HepG2 (cell line): ENCODE data around the gene USP5. TPM values are rescaled to one million over a fixed set of nuclear protein-coding genes. Genes with fewer than 3 reads are reported as not detected.

Experiments used
- BORCS8-MEF2B ChIP-seq: sonication (generic); formaldehyde crosslinking; IDR thresholded peaks from 2 replicates; pipeline ENCODE4 v1.8.0; 2022; ENCODE audit warnings: mild to moderate bottlenecking, missing genetic modification reagents
- ELK4 ChIP-seq: sonication (generic); formaldehyde crosslinking; IDR thresholded peaks from 2 replicates; pipeline ENCODE4 v1.9.0; 2021; ENCODE audit warnings: missing genetic modification reagents, borderline replicate concordance
- JDP2 ChIP-seq: sonication (generic); formaldehyde crosslinking; IDR thresholded peaks from 2 replicates; pipeline ENCODE4 v1.8.1; 2022; ENCODE audit warnings: missing genetic modification reagents, borderline replicate concordance
- RBAK ChIP-seq: sonication (generic); formaldehyde crosslinking; IDR thresholded peaks from 2 replicates; pipeline ENCODE4 v1.5.1; 2020; ENCODE audit warnings: mild to moderate bottlenecking, missing genetic modification reagents
- SCMH1 ChIP-seq: sonication (generic); formaldehyde crosslinking; IDR thresholded peaks from 2 replicates; pipeline ENCODE4 v1.9.0; 2021; ENCODE audit warnings: missing genetic modification reagents, mild to moderate bottlenecking, borderline replicate concordance
- SNRNP70 ChIP-seq: fragments of 200-400 bp; formaldehyde crosslinking; IDR thresholded peaks from 2 replicates; pipeline ENCODE4 v1.6.1; 2017; ENCODE audit warnings: mild to moderate bottlenecking, low read depth, low read length, moderate library complexity
- TAF15 ChIP-seq: fragments of 200-400 bp; formaldehyde crosslinking; IDR thresholded peaks from one replicate; pipeline ENCODE4 v1.6.1; 2018; ENCODE audit warnings: mild to moderate bottlenecking, low read depth, low read length; ENCODE audit not compliant: poor library complexity, severe bottlenecking
- ZFP36L2 ChIP-seq: sonication (generic); formaldehyde crosslinking; IDR thresholded peaks from 2 replicates; pipeline ENCODE4 v1.4.0; 2020; ENCODE audit warnings: missing genetic modification reagents
- ZHX2 ChIP-seq, 2 experiments: sonication (generic) in 1 of 2; formaldehyde crosslinking in 1 of 2; IDR thresholded peaks; 2 replicates each; pipeline versions ENCODE4 v1.6.1 to v1.9.0; 2014 to 2022; ENCODE audit warnings: antibody characterized with exemption in 1 of 2, borderline replicate concordance in 1 of 2, inconsistent platforms in 1 of 2, low read depth in 1 of 2, missing genetic modification reagents in 1 of 2
- ZKSCAN1 ChIP-seq: fragments of 150-350 bp; IDR thresholded peaks from 2 replicates; pipeline ENCODE4 v1.6.1; 2014; ENCODE audit warnings: low read length
- ZNF17 ChIP-seq: sonication (generic); formaldehyde crosslinking; IDR thresholded peaks from 2 replicates; pipeline ENCODE4 v1.5.0; 2020; ENCODE audit warnings: mild to moderate bottlenecking, missing genetic modification reagents
- ZNF646 ChIP-seq: sonication (generic); formaldehyde crosslinking; IDR thresholded peaks from 2 replicates; pipeline ENCODE4 v1.9.0; 2021; ENCODE audit warnings: mild to moderate bottlenecking, missing genetic modification reagents
- ZNF740 ChIP-seq: sonication (generic); formaldehyde crosslinking; IDR thresholded peaks from 2 replicates; pipeline ENCODE4 v1.4.0; 2020; ENCODE audit warnings: missing genetic modification reagents
- ZNF772 ChIP-seq: sonication (generic); formaldehyde crosslinking; IDR thresholded peaks from 2 replicates; pipeline ENCODE4 v1.5.0; 2020; ENCODE audit warnings: mild to moderate bottlenecking, missing genetic modification reagents
- ZSCAN22 ChIP-seq: sonication (generic); formaldehyde crosslinking; IDR thresholded peaks from 2 replicates; pipeline ENCODE4 v1.4.0; 2020; ENCODE audit warnings: mild to moderate bottlenecking, missing genetic modification reagents
- polyA plus RNA-seq, 8 experiments: library from polyadenylated mRNA; depleted of rRNA in 3 of 8; stranded (reverse) in 7 of 8; unstranded in 1 of 8; fragments of >200 nt; fragmentation: Illumina TruSeq in 4 of 8; extraction: Trizol in 4 of 8; gene quantifications; 2 replicates each; pipeline versions ENCODE4 v1.2.1 to v1.2.3, GENCODE V29; 2011 to 2016; ENCODE audit warnings: low read depth in 4 of 8, missing spikeins in 1 of 8, mixed read lengths in 1 of 8; ENCODE audit not compliant: insufficient read depth in 1 of 8
- total RNA-seq, 5 experiments: library from RNA; depleted of rRNA; stranded (reverse); fragments of >200 nt; fragmentation: Illumina TruSeq; extraction: Trizol; gene quantifications; 2 replicates each; pipeline ENCODE4 v1.2.3, GENCODE V29; 2016; ENCODE audit warnings: low read depth in 1 of 5

USP5 gene
- total and polyA plus RNA-seq, 2 of the 13 experiments (the other 11 are each of a cell fraction or from before 2014, with no cell fraction given), result 39.6 to 56.0 TPM

- no peak for TF ChIP-seq ELK4 (CRISPR knock-in tag)
- TF ChIP-seq BORCS8-MEF2B (CRISPR knock-in tag), result no peak
- no peak for TF ChIP-seq ZNF17 (CRISPR knock-in tag)
- TF ChIP-seq ZHX2 (IDR thresholded peaks at IDR 0.05; ENCODE audit: low read depth), result no peak
- TF ChIP-seq ZHX2 (CRISPR knock-in tag; IDR thresholded peaks at IDR 0.05; ENCODE audit: borderline replicate concordance), result no peak
- no peak for TF ChIP-seq JDP2 (CRISPR knock-in tag)
- TF ChIP-seq ZNF740, result no peak
- no peak for TF ChIP-seq ZSCAN22 (CRISPR knock-in tag)
- no peak for TF ChIP-seq SCMH1 (CRISPR knock-in tag)
- TF ChIP-seq ZNF646 (CRISPR knock-in tag), result no peak
- no peak for TF ChIP-seq SNRNP70
- TF ChIP-seq ZNF772, result 0 out of 2 replicates have a peak, but pooled peaks have one; percentile 70
- no peak for TF ChIP-seq ZKSCAN1
- no peak for TF ChIP-seq RBAK (CRISPR knock-in tag)
- TF ChIP-seq ZFP36L2 (CRISPR knock-in tag), result no peak
- TF ChIP-seq TAF15, result peak; percentile 69
Measured at GRCh38 chr12:6825398-6826124, 26.4 kb upstream of the USP5 start (continued).
